Activated CD4-positive, alpha-beta T cell treated with anti-CD3 and anti-CD28 coated beads, Interleukin-2, amount 10 ng/mL, durations not matched to agents 7 days and 5 days (primary cell): ENCODE results near the gene CHST13. TPM values are rescaled to one million over a fixed set of nuclear protein-coding genes. Genes with fewer than 3 reads are reported as not detected.
A peak's percentile ranks its signal among the peaks of the same experiment; 100 is the strongest.
"Not testable (repeated sequence)": the region's sequence is repeated elsewhere in the genome, so short reads cannot be mapped to it uniquely, and the experiment has no call there.

Experiments
- CTCF ChIA-PET: fragments of 350-600 bp; sonication (Branson Sonifier 250); formaldehyde crosslinking; loops from one replicate; lab custom pipeline; 2021; ENCODE audit warnings: antibody characterized with exemption; lab: Charles Lee
- POLR2A ChIA-PET: fragments of 350-600 bp; sonication (Branson Sonifier 250); formaldehyde crosslinking; loops from one replicate; lab custom pipeline; 2021; ENCODE audit warnings: antibody characterized with exemption; lab: Charles Lee
- DNase-seq: peaks from one replicate; pipeline ENCODE4 v3.0.0-alpha.2; 2020
- H3K27ac Mint-ChIP-seq: one replicate; pipeline ENCODE4 v1.8.0; 2021; ENCODE audit warnings: mild to moderate bottlenecking, moderate library complexity, mixed read lengths
- H3K27me3 Mint-ChIP-seq: one replicate; pipeline ENCODE4 v1.8.0; 2021; ENCODE audit warnings: mixed read lengths
- H3K36me3 Mint-ChIP-seq: one replicate; pipeline ENCODE4 v1.8.0; 2021; ENCODE audit warnings: low read depth, mixed read lengths
- H3K4me1 Mint-ChIP-seq: one replicate; pipeline ENCODE4 v1.8.0; 2021; ENCODE audit warnings: mixed read lengths
- H3K4me3 Mint-ChIP-seq: one replicate; pipeline ENCODE4 v1.8.0; 2021; ENCODE audit warnings: mild to moderate bottlenecking, moderate library complexity, mixed read lengths
- H3K9me3 Mint-ChIP-seq: one replicate; pipeline ENCODE4 v1.8.0; 2021; ENCODE audit warnings: mixed read lengths
- total RNA-seq, 2 experiments: library from RNA; stranded (reverse); gene quantifications; one replicate each; pipeline ENCODE4 v1.2.3, GENCODE V29; 2021

The CHST13 gene
- total RNA-seq, 2 experiments from 2014 or later = not detected

GRCh38 chr3:126526668-126527005 lies 2.7 kb downstream of the CHST13 start:
- H3K27ac Mint-ChIP-seq = no peak overlapping the region
- H3K27me3 Mint-ChIP-seq = peaks cover 19% of the 10 kb centered on the region
- no peaks in the 10 kb centered on the region for H3K9me3 Mint-ChIP-seq
- no peak overlapping the region for H3K4me3 Mint-ChIP-seq
- no peaks in the 10 kb centered on the region for H3K36me3 Mint-ChIP-seq
- ChIA-PET CTCF (interaction anchor here (0.9 to 1.4 kb wide), 2 partner anchors 9 to 17 kb away, joined by 3 read pairs; no protein-coding TSS in a partner anchor), POLR2A (no interaction called here)
- no peak for DNase-seq
- H3K4me1 Mint-ChIP-seq = peaks cover 4% of the 10 kb centered on the region

- H3K4me3 Mint-ChIP-seq = no peak overlapping the region
- no peaks in the 10 kb centered on the region for H3K9me3 Mint-ChIP-seq
- H3K36me3 Mint-ChIP-seq = no peaks in the 10 kb centered on the region
- DNase-seq = no peak
- CTCF ChIA-PET = interaction anchor here (0.9 to 1.4 kb wide), 2 partner anchors 9 to 17 kb away, joined by 3 read pairs; no protein-coding TSS in a partner anchor
- POLR2A ChIA-PET = no interaction called here
- H3K27ac Mint-ChIP-seq = no peak overlapping the region
- H3K4me1 Mint-ChIP-seq = peaks cover 4% of the 10 kb centered on the region
- peaks cover 21% of the 10 kb centered on the region for H3K27me3 Mint-ChIP-seq
Observed at GRCh38 chr3:126527006-126527405, 3.1 kb downstream of the CHST13 start.

- CTCF ChIA-PET = interaction anchor here (1.4 kb wide), 1 partner anchor 16 kb away, joined by 3 read pairs; no protein-coding TSS in a partner anchor
- Mint-ChIP-seq H3K27ac (no peak overlapping the region), H3K27me3 (peaks cover 23% of the 10 kb centered on the region), H3K36me3 (no peaks in the 10 kb centered on the region), H3K4me1 (peaks cover 4% of the 10 kb centered on the region), H3K9me3 (no peaks in the 10 kb centered on the region), H3K4me3 (no peak overlapping the region)
- POLR2A ChIA-PET = no interaction called here
- no peak for DNase-seq
Observed at GRCh38 chr3:126527455-126528211, 3.7 kb downstream of the CHST13 start.

GRCh38 chr3:126528419-126528799 lies 4.5 kb downstream of the CHST13 start:
- H3K36me3 Mint-ChIP-seq = no peaks in the 10 kb centered on the region
- POLR2A ChIA-PET = no interaction called here
- DNase-seq = no peak
- no peaks in the 10 kb centered on the region for H3K9me3 Mint-ChIP-seq
- H3K4me1 Mint-ChIP-seq = peaks cover 4% of the 10 kb centered on the region
- H3K27me3 Mint-ChIP-seq = peaks cover 18% of the 10 kb centered on the region
- CTCF ChIA-PET = no interaction called here
- no peak overlapping the region for H3K27ac Mint-ChIP-seq
- no peak overlapping the region for H3K4me3 Mint-ChIP-seq

- Mint-ChIP-seq H3K4me3 (no peak overlapping the region), H3K27me3 (peaks cover 20% of the 10 kb centered on the region), H3K4me1 (peaks cover 4% of the 10 kb centered on the region), H3K27ac (no peak overlapping the region), H3K36me3 (no peaks in the 10 kb centered on the region), H3K9me3 (no peaks in the 10 kb centered on the region)
- POLR2A ChIA-PET = no interaction called here
- DNase-seq = no peak
- CTCF ChIA-PET = no interaction called here
Observed at GRCh38 chr3:126528800-126529541, 5.0 kb downstream of the CHST13 start.

GRCh38 chr3:126529585-126530170 lies 5.7 kb downstream of the CHST13 start:
- H3K4me3 Mint-ChIP-seq = no peak overlapping the region
- H3K27ac Mint-ChIP-seq = peak overlapping the region; percentile 61
- CTCF ChIA-PET = no interaction called here
- H3K36me3 Mint-ChIP-seq = no peaks in the 10 kb centered on the region
- no peaks in the 10 kb centered on the region for H3K9me3 Mint-ChIP-seq
- peaks cover 4% of the 10 kb centered on the region for H3K4me1 Mint-ChIP-seq
- H3K27me3 Mint-ChIP-seq = peaks cover 20% of the 10 kb centered on the region
- DNase-seq = no peak
- POLR2A ChIA-PET = no interaction called here

- no peak overlapping the region for H3K4me3 Mint-ChIP-seq
- peak overlapping the region; percentile 17 for H3K27ac Mint-ChIP-seq
- DNase-seq = no peak
- H3K27me3 Mint-ChIP-seq = peaks cover 15% of the 10 kb centered on the region
- ChIA-PET CTCF (no interaction called here), POLR2A (no interaction called here)
- H3K36me3 Mint-ChIP-seq = no peaks in the 10 kb centered on the region
- H3K9me3 Mint-ChIP-seq = no peaks in the 10 kb centered on the region
- peaks cover 4% of the 10 kb centered on the region for H3K4me1 Mint-ChIP-seq
Observed at GRCh38 chr3:126530171-126531050, 6.5 kb downstream of the CHST13 start.

GRCh38 chr3:126531051-126531330 lies 7.0 kb downstream of the CHST13 start:
- Mint-ChIP-seq H3K27ac (no peak overlapping the region), H3K36me3 (no peaks in the 10 kb centered on the region), H3K27me3 (peaks cover 15% of the 10 kb centered on the region), H3K4me1 (peaks cover 4% of the 10 kb centered on the region), H3K4me3 (no peak overlapping the region), H3K9me3 (no peaks in the 10 kb centered on the region)
- ChIA-PET CTCF (interaction anchor here (1.0 kb wide), 1 partner anchor 1044 kb away, joined by 3 read pairs; no protein-coding TSS in a partner anchor), POLR2A (no interaction called here)
- no peak for DNase-seq

- ChIA-PET CTCF (no interaction called here), POLR2A (no interaction called here)
- no peak for DNase-seq
- Mint-ChIP-seq H3K9me3 (no peaks in the 10 kb centered on the region), H3K27ac (no peak overlapping the region), H3K27me3 (peaks cover 15% of the 10 kb centered on the region), H3K4me1 (peaks cover 4% of the 10 kb centered on the region), H3K4me3 (no peak overlapping the region), H3K36me3 (no peaks in the 10 kb centered on the region)
Observed at GRCh38 chr3:126533506-126533905, 9.6 kb downstream of the CHST13 start.

- H3K36me3 Mint-ChIP-seq, DNase-seq, POLR2A ChIA-PET, H3K9me3 Mint-ChIP-seq, H3K4me1 Mint-ChIP-seq, H3K4me3 Mint-ChIP-seq, CTCF ChIA-PET, H3K27ac Mint-ChIP-seq: not testable (repeated sequence)
- H3K27me3 Mint-ChIP-seq = peaks cover 15% of the 10 kb centered on the region
Observed at GRCh38 chr3:126534716-126535115, 10.8 kb downstream of the CHST13 start.

- no peaks in the 10 kb centered on the region for H3K36me3 Mint-ChIP-seq
- CTCF ChIA-PET = interaction anchor here (0.9 kb wide), 1 partner anchor 9 kb away, joined by 3 read pairs; no protein-coding TSS in a partner anchor
Observed at GRCh38 chr3:126535636-126536035, 11.7 kb downstream of the CHST13 start.

GRCh38 chr3:126536126-126536525 lies 12.2 kb downstream of the CHST13 start:
- ChIA-PET POLR2A (no interaction called here), CTCF (interaction anchor here (0.9 kb wide), 1 partner anchor 10 kb away, joined by 3 read pairs; no protein-coding TSS in a partner anchor)
- no peak for DNase-seq
- H3K4me1 Mint-ChIP-seq = peaks cover 8% of the 10 kb centered on the region
- H3K9me3 Mint-ChIP-seq = peaks cover 6% of the 10 kb centered on the region
- H3K36me3 Mint-ChIP-seq = no peaks in the 10 kb centered on the region
- H3K4me3 Mint-ChIP-seq = no peak overlapping the region
- no peak overlapping the region for H3K27ac Mint-ChIP-seq
- peaks cover 22% of the 10 kb centered on the region for H3K27me3 Mint-ChIP-seq

More at GRCh38 chr3:126535636-126536035, 11.7 kb downstream of the CHST13 start:
- Mint-ChIP-seq H3K27me3 (peaks cover 20% of the 10 kb centered on the region), H3K4me3 (no peak overlapping the region), H3K4me1 (peaks cover 3% of the 10 kb centered on the region), H3K27ac (no peak overlapping the region), H3K9me3 (peaks cover 6% of the 10 kb centered on the region)
- no peak for DNase-seq
- POLR2A ChIA-PET = no interaction called here
